ENCODE results near the gene DHRS7.
"Not testable (repeated sequence)": the region's sequence is repeated elsewhere in the genome, so short reads cannot be mapped to it uniquely, and the experiment has no call there.

The DHRS7 gene

GRCh38 chr14:60134702-60135101, 30.5 kb downstream of the DHRS7 start:
- no peak for DNase-seq (ENCODE audit: low read depth)

GRCh38 chr14:60133487-60133886, 31.7 kb downstream of the DHRS7 start:
- DNase-seq (ENCODE audit: low read depth), result no peak

- no peak for DNase-seq (ENCODE audit: low read depth)
Measured at GRCh38 chr14:60125918-60126317, 39.3 kb downstream of the DHRS7 start.

- DNase-seq (ENCODE audit: low read depth), result no peak
Measured at GRCh38 chr14:60116181-60116580, 49.0 kb downstream of the DHRS7 start.

GRCh38 chr14:60114881-60115280, 50.3 kb downstream of the DHRS7 start:
- DNase-seq (ENCODE audit: low read depth), result no peak

GRCh38 chr14:60111732-60112131, 53.5 kb downstream of the DHRS7 start:
- DNase-seq (ENCODE audit: low read depth), result no peak

- no peak for DNase-seq (ENCODE audit: low read depth)
Measured at GRCh38 chr14:60107477-60107876, 57.7 kb downstream of the DHRS7 start.

- no peak for DNase-seq (ENCODE audit: low read depth)
Measured at GRCh38 chr14:60106339-60106738, 58.9 kb downstream of the DHRS7 start.

GRCh38 chr14:60102389-60102788, 62.8 kb downstream of the DHRS7 start:
- no peak for DNase-seq (ENCODE audit: low read depth)

- DNase-seq (ENCODE audit: low read depth), result no peak
Measured at GRCh38 chr14:60101786-60102185, 63.4 kb downstream of the DHRS7 start.

GRCh38 chr14:60099855-60100254, 65.3 kb downstream of the DHRS7 start:
- DNase-seq (ENCODE audit: low read depth), result not testable (repeated sequence)

- DNase-seq (ENCODE audit: low read depth), result no peak
Measured at GRCh38 chr14:60097974-60098373, 67.2 kb downstream of the DHRS7 start.

GRCh38 chr14:60095781-60096450, 69.3 kb downstream of the DHRS7 start:
- DNase-seq (ENCODE audit: low read depth), result no peak

- no peak for DNase-seq (ENCODE audit: low read depth)
Measured at GRCh38 chr14:60095231-60095630, 70.0 kb downstream of the DHRS7 start.

- no peak for DNase-seq (ENCODE audit: low read depth)
Measured at GRCh38 chr14:60094306-60094897, 70.8 kb downstream of the DHRS7 start.

Data from stimulated activated CD8-positive, alpha-beta memory T cell treated with anti-CD3 and anti-CD28 coated beads, Interleukin-12 subunit alpha, Interleukin-12 subunit beta, amount 100 ng/mL, for 1 hour (primary cell).